DOHH2 (cell line): ENCODE results near the gene ANTXR1.

Experiments
- H3F3A ChIP-seq: fragments of 200-600 bp; sonication (generic), shearing (Covaris generic); 2 replicates; pipeline ENCODE4 v1.6.0; 2016; ENCODE audit warnings: antibody characterized with exemption, mild to moderate bottlenecking; ENCODE audit not compliant: control insufficient read depth, insufficient read depth
- H3K27ac ChIP-seq: fragments of 200-600 bp; sonication (generic); 2 replicates; pipeline ENCODE4 v1.5.1; 2014; ENCODE audit warnings: low read depth, mild to moderate bottlenecking, low read length, moderate library complexity
- H3K27me3 ChIP-seq: fragments of 200-600 bp; sonication (generic); 2 replicates; pipeline ENCODE4 v1.6.1; 2014; ENCODE audit warnings: mild to moderate bottlenecking, low read length, mixed read lengths; ENCODE audit not compliant: control insufficient read depth
- H3K36me3 ChIP-seq: fragments of 200-600 bp; sonication (generic); 2 replicates; pipeline ENCODE4 v1.6.1; 2014; ENCODE audit warnings: mild to moderate bottlenecking, low read length, moderate library complexity, mixed read lengths; ENCODE audit not compliant: control insufficient read depth
- H3K4me1 ChIP-seq: fragments of 200-600 bp; sonication (generic); 2 replicates; pipeline ENCODE4 v1.6.1; 2014; ENCODE audit warnings: mild to moderate bottlenecking, low read length, mixed read lengths; ENCODE audit not compliant: control insufficient read depth
- H3K4me2 ChIP-seq: fragments of 200-600 bp; sonication (generic); 2 replicates; pipeline ENCODE4 v1.6.0; 2014; ENCODE audit warnings: mild to moderate bottlenecking, low read length, moderate library complexity
- H3K4me3 ChIP-seq: fragments of 200-600 bp; sonication (generic); 2 replicates; pipeline ENCODE4 v1.5.1; 2014; ENCODE audit warnings: mild to moderate bottlenecking, low read length, mixed read lengths
- H3K79me2 ChIP-seq: fragments of 200-600 bp; sonication (generic); 2 replicates; pipeline ENCODE4 v1.6.1; 2014; ENCODE audit warnings: mild to moderate bottlenecking, low read length, mixed read lengths; ENCODE audit not compliant: control insufficient read depth
- H3K9me2 ChIP-seq: fragments of 200-600 bp; sonication (generic); replicated peaks from 2 replicates; pipeline ENCODE4 v1.6.1; 2014; ENCODE audit warnings: mild to moderate bottlenecking, low read length, mixed read lengths; ENCODE audit not compliant: control insufficient read depth
- H3K9me3 ChIP-seq: fragments of 200-600 bp; sonication (generic); 2 replicates; pipeline ENCODE4 v1.6.1; 2014; ENCODE audit warnings: antibody characterized with exemption, low read length, mixed read lengths; ENCODE audit not compliant: control insufficient read depth, insufficient read depth
- H4K20me1 ChIP-seq: fragments of 200-600 bp; sonication (generic); 2 replicates; pipeline ENCODE4 v1.6.0; 2014; ENCODE audit warnings: low read depth, mild to moderate bottlenecking, antibody characterized with exemption, low read length, moderate library complexity; ENCODE audit not compliant: control insufficient read depth, insufficient read depth
- CTCF ChIP-seq: fragments of 200-600 bp; sonication (generic); IDR thresholded peaks from one replicate; pipeline ENCODE4 v1.5.1; 2014; ENCODE audit warnings: antibody characterized with exemption, mild to moderate bottlenecking, low read depth, low read length; ENCODE audit not compliant: poor library complexity, severe bottlenecking
- EZH2phosphoT487 ChIP-seq: fragments of 200-600 bp; sonication (generic); IDR thresholded peaks from 2 replicates; pipeline ENCODE4 v1.6.1; 2017; ENCODE audit warnings: borderline replicate concordance, mild to moderate bottlenecking, antibody characterized with exemption, low read length, moderate library complexity, mixed read lengths

Gene ANTXR1

GRCh38 chr2:69223759-69224511 lies 211.0 kb downstream of the ANTXR1 start:
- Histone ChIP-seq H3K4me2 (no peak overlapping the region), H3K36me3 (no peaks in the 10 kb centered on the region)

GRCh38 chr2:69224512-69224837 lies 211.5 kb downstream of the ANTXR1 start:
- H3K9me2 ChIP-seq: no peaks in the 10 kb centered on the region
- no peaks in the 10 kb centered on the region for H4K20me1 ChIP-seq
- H3K4me2 ChIP-seq: no peak overlapping the region
- peaks cover 5% of the 10 kb centered on the region; the same call in 1 of the 2 replicates for H3K27me3 ChIP-seq
- no peaks in the 10 kb centered on the region for H3F3A ChIP-seq
- no peak overlapping the region for H3K27ac ChIP-seq
- TF ChIP-seq CTCF (no peak), EZH2phosphoT487 (no peak)
- H3K4me1 ChIP-seq: no peaks in the 10 kb centered on the region
- H3K4me3 ChIP-seq: no peak overlapping the region
- H3K9me3 ChIP-seq: no peaks in the 10 kb centered on the region
- no peaks in the 10 kb centered on the region for H3K79me2 ChIP-seq
- H3K36me3 ChIP-seq: no peaks in the 10 kb centered on the region

More at GRCh38 chr2:69223759-69224511, 211.0 kb downstream of the ANTXR1 start:
- peaks cover 5% of the 10 kb centered on the region; the same call in 1 of the 2 replicates for H3K27me3 ChIP-seq
- no peaks in the 10 kb centered on the region for H3F3A ChIP-seq
- H3K27ac ChIP-seq: no peak overlapping the region
- no peaks in the 10 kb centered on the region for H3K9me3 ChIP-seq
- TF ChIP-seq CTCF: no peak
- TF ChIP-seq EZH2phosphoT487: no peak
- H3K9me2 ChIP-seq: no peaks in the 10 kb centered on the region
- no peak overlapping the region for H3K4me3 ChIP-seq
- H4K20me1 ChIP-seq: no peaks in the 10 kb centered on the region
- H3K4me1 ChIP-seq: no peaks in the 10 kb centered on the region
- H3K79me2 ChIP-seq: no peaks in the 10 kb centered on the region

GRCh38 chr2:69225933-69226332 lies 213.0 kb downstream of the ANTXR1 start:
- H3K27me3 ChIP-seq: peaks cover 5% of the 10 kb centered on the region; the same call in 1 of the 2 replicates
- H3K9me3 ChIP-seq: no peaks in the 10 kb centered on the region
- no peaks in the 10 kb centered on the region for H4K20me1 ChIP-seq
- no peak overlapping the region for H3K27ac ChIP-seq
- no peaks in the 10 kb centered on the region for H3K36me3 ChIP-seq
- H3K9me2 ChIP-seq: no peaks in the 10 kb centered on the region
- no peaks in the 10 kb centered on the region for H3K4me1 ChIP-seq
- TF ChIP-seq CTCF (no peak), EZH2phosphoT487 (no peak)
- no peak overlapping the region for H3K4me2 ChIP-seq
- no peaks in the 10 kb centered on the region for H3K79me2 ChIP-seq
- no peak overlapping the region for H3K4me3 ChIP-seq
- no peaks in the 10 kb centered on the region for H3F3A ChIP-seq
